ENCODE data around the gene THSD7A.

DNA sequence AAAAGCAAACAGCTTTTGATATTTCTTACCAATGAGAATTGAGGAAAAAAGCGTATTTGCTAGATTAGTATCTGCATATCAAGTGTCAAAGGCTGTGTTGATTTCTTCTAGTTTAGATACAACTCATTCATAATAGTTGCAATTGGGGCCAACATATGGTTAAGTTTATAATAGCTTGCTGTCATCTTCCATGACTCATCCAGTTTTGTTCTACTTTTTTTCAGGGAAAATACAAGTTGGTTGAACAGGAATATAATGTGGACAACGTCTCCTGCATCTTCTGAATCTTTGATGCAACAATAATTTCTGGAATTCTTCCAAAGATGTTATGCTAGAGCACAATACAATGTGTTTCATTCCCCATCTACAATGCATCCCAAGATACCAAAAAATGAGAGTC is 182.0 kb downstream of the THSD7A start:
- TF ChIP-seq, protein P1, sequence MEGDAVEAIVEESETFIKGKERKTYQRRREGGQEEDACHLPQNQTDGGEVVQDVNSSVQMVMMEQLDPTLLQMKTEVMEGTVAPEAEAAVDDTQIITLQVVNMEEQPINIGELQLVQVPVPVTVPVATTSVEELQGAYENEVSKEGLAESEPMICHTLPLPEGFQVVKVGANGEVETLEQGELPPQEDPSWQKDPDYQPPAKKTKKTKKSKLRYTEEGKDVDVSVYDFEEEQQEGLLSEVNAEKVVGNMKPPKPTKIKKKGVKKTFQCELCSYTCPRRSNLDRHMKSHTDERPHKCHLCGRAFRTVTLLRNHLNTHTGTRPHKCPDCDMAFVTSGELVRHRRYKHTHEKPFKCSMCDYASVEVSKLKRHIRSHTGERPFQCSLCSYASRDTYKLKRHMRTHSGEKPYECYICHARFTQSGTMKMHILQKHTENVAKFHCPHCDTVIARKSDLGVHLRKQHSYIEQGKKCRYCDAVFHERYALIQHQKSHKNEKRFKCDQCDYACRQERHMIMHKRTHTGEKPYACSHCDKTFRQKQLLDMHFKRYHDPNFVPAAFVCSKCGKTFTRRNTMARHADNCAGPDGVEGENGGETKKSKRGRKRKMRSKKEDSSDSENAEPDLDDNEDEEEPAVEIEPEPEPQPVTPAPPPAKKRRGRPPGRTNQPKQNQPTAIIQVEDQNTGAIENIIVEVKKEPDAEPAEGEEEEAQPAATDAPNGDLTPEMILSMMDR (IDR thresholded peaks at IDR 0.05; ENCODE audit: low read length), result no peak
- TF ChIP-seq EZH2phosphoT487 (IDR thresholded peaks at IDR 0.05; ENCODE audit: low read length), result no peak
- TF ChIP-seq EZH2 (optimal IDR thresholded peaks at IDR 0.05; ENCODE audit: low read depth, low read length), result no peak
